DND-41 (cell line): Measurements from ENCODE around the gene PYGM.

Experiments
- CTCF ChIP-seq: IDR thresholded peaks from 2 replicates; pipeline ENCODE4 v1.5.1; 2012; ENCODE audit warnings: borderline replicate concordance, low read length, moderate library complexity, mild to moderate bottlenecking; ENCODE audit not compliant: poor library complexity, severe bottlenecking; ENCODE audit errors: extremely low read depth
- EZH2 ChIP-seq: IDR thresholded peaks from 3 replicates; pipeline ENCODE4 v1.6.1; 2012; ENCODE audit warnings: borderline replicate concordance, low read depth, mild to moderate bottlenecking, moderate library complexity, low read length, inconsistent platforms; ENCODE audit not compliant: severe bottlenecking

- TF ChIP-seq CTCF (no peak), EZH2 (no peak)
These were observed 17.9 kb upstream of the PYGM start for GRCh38 chr11:64777449-64778222.
